Cardiac fibroblast (primary cell): ENCODE data around the gene OR2T35.
A peak's percentile ranks its signal among the peaks of the same experiment; 100 is the strongest.
"Not testable (repeated sequence)": the region's sequence is repeated elsewhere in the genome, so short reads cannot be mapped to it uniquely, and the experiment has no call there.

Experiments used
- DNase-seq, 2 donors: peaks; one replicate each; pipeline versions ENCODE4 v3.0.0 to v3.0.0-alpha.2; 2010; ENCODE audit warnings: low read depth in 2 of 2
- H3K4me3 ChIP-seq, 2 donors: replicated peaks in 1 of 2; 1 replicate in 1 of 2; 2 replicates in 1 of 2; pipeline ENCODE4 v1.5.1; 2011; ENCODE audit warnings: low read depth in 2 of 2, low read length in 2 of 2, mild to moderate bottlenecking in 2 of 2, moderate library complexity in 1 of 2
- CTCF ChIP-seq: IDR thresholded peaks from one replicate; pipeline ENCODE4 v1.5.1; 2011; ENCODE audit warnings: low read depth, mild to moderate bottlenecking, low read length, inconsistent platforms

OR2T35 gene

DNA sequence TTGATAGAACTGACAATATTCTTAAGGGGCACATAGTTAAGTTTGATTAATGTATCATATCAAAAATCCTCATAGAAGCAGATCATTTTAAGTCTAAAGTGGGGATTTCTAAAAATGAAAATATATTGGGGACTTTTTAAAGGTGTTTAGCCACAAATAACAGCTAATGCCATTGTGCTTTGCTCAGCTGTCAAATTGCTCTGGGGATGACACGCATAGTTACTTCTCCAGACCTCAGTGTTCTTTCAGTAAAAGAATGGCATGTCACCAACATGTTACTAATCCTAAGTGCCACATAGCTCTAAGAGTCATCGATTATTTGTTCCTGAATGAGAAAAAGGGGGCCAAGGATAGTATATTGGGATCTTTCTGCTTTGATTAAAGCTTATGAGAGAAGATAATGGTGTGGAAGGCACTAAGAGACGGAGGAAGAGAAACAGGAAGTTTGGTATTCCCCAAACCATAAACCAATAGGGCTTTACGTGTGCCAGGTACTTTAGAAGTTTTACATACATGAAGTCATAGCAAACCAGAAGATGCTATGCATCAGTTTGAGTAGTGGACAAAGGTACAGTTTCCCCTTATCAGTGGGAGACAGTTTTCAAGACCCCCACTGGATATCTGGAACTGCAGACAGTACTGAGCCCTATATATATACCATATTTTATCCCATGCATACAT is 2.0 kb downstream of the OR2T35 start:
- H3K4me3 ChIP-seq, DNase-seq: not testable (repeated sequence)

DNA sequence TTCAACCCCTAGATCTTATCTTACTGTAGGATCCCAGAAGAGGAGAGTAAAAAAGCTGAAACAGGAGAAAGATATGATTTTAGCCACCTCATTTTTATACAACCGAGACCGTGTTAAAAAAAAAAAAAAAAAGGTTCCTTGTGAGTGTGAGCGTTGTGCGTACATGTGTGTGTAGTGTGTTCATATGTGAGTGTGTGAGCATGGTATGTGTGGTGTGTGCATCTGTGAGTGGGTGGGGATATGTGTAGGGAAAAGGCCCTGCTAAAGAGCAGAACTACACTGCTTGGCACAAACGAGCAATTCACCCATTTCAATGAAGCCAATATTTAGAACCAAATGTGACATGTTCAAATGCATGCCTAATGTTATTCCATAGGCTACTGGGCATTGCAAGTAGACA is 3.5 kb downstream of the OR2T35 start:
- H3K4me3 ChIP-seq, DNase-seq: not testable (repeated sequence)

- DNase-seq = not testable (repeated sequence)
Measured at GRCh38 chr1:248640906-248641305, 4.2 kb downstream of the OR2T35 start.

DNA sequence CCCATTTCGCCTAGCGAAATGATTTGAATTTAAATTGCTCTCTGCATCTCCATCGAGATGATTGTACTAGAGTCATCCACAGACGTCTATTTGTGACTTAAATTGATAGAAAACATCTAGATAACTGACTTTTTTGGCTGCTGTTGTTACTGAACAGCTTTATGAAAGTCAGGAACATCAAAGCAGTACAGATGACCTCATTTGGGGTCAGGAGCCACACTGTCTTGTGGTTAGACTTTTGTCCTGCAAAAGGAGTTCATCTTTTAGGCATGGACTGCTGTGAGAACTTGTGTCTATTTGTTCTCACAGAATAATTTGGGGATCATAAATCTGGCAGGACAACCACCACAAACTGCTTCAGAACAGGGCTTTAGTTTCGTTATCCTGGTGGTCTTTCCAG is 5.4 kb downstream of the OR2T35 start:
- not testable (repeated sequence) for DNase-seq, H3K4me3 ChIP-seq

More at GRCh38 chr1:248640906-248641305, 4.2 kb downstream of the OR2T35 start:
- H3K4me3 ChIP-seq = not testable (repeated sequence)

- not testable (repeated sequence) for DNase-seq, H3K4me3 ChIP-seq
Measured at GRCh38 chr1:248636612-248637011, 8.5 kb downstream of the OR2T35 start.

DNA sequence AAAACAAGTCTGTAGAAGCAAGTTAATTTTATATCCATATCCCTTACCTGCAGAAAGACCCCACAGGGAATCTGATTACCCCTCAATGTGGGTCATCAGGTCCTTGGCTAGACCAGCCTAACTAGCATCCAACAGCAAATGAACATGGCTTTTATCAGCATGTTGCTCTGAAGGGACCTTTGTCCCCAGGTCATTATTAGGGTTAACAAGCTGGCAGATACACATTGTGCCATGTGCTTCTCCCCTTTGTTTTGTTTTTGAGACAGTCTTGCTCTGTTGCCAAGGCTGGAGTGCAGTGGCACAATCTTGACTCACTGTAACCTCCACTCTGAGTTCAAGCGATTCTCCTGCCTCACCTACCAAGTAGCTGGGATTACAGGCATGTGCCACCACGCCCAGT is 10.1 kb downstream of the OR2T35 start, which contains the start of gene OR2T11:
OR2T11 (minus strand) TSS at position 101 of the 400 bp plus-strand sequence. CDS start 7,963 bp downstream, outside the sequence.
- DNase-seq, H3K4me3 ChIP-seq: not testable (repeated sequence)

GRCh38 chr1:248631354-248632008 is 13.6 kb downstream of the OR2T35 start:
- TF ChIP-seq CTCF = no peak
- no peak overlapping the region for H3K4me3 ChIP-seq
- peak in 1 of 2 donors; percentile 12 for DNase-seq

DNA sequence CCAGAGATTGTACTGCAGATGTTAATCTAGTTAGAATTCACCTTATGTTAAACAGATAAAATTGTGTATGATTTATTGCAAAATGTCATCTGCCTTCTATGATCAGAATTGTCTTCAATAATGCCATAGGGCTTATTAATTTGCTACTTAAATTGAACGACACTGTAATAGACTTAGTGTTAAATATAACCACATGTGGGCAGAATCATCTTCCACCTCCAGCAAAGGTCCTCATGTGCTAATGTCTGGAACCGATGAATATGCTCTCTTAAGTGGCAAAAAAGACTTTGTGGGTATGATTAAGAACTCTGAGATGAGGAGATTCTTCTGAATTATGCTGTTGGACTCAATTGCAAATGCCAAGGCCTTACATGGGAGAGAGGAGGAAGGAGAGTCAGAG is 14.5 kb downstream of the OR2T35 start:
- DNase-seq = no peak
- no peak for TF ChIP-seq CTCF

GRCh38 chr1:248627971-248628844 is 16.9 kb downstream of the OR2T35 start:
- no peak for DNase-seq
- no peak overlapping the region for H3K4me3 ChIP-seq
- TF ChIP-seq CTCF = no peak

More for the DNA sequence above, 14.5 kb downstream of the OR2T35 start:
- H3K4me3 ChIP-seq = no peak overlapping the region
